PC-9 (cell line): Measurements from ENCODE around the gene PSMC3IP. TPM values are rescaled to one million over a fixed set of nuclear protein-coding genes. Genes with fewer than 3 reads are reported as not detected.

ENCODE experiments used
- BruUV-seq: library from RNA; stranded (reverse); fragments of 400-500 nt; replicated peaks from 2 replicates; lab custom pipeline; 2021; lab: Mats Ljungman, UMichigan
- CTCF ChIA-PET: fragments of 300-600 bp; sonication (Branson Sonifier 250); formaldehyde crosslinking; loops from one replicate; lab custom pipeline; 2022; ENCODE audit warnings: antibody characterized with exemption; lab: Charles Lee
- POLR2A ChIA-PET: fragments of 300-600 bp; sonication (Branson Sonifier 250); formaldehyde crosslinking; loops from one replicate; lab custom pipeline; 2022; ENCODE audit warnings: antibody characterized with exemption; ENCODE audit not compliant: unreplicated experiment; lab: Charles Lee
- DNase-seq, 2 experiments: peaks; one replicate each; pipeline versions ENCODE4 v3.0.0 to v3.0.0-alpha.2; 2015 to 2022; ENCODE audit warnings: mixed read lengths in 1 of 2
- H2AFZ ChIP-seq: fragments of 200-600 bp; sonication (generic); 2 replicates; pipeline ENCODE4 v1.8.1; 2017; ENCODE audit warnings: antibody characterized with exemption
- H3F3A ChIP-seq: fragments of 200-600 bp; sonication (generic); 2 replicates; pipeline ENCODE4 v1.8.1; 2017; ENCODE audit warnings: antibody characterized with exemption, mild to moderate bottlenecking, low read depth; ENCODE audit not compliant: insufficient read depth
- H3K27ac ChIP-seq: fragments of 200-600 bp; sonication (generic); 2 replicates; pipeline ENCODE4 v1.6.1; 2016; ENCODE audit warnings: mixed run types
- H3K27me3 ChIP-seq: fragments of 200-600 bp; sonication (generic); 2 replicates; pipeline ENCODE4 v1.6.1; 2016; ENCODE audit warnings: low read depth, mixed run types; ENCODE audit not compliant: insufficient read depth
- H3K36me3 ChIP-seq: fragments of 200-600 bp; sonication (generic); 2 replicates; pipeline ENCODE4 v1.6.1; 2016; ENCODE audit warnings: low read depth, mixed run types
- H3K4me1 ChIP-seq: fragments of 200-600 bp; sonication (generic); replicated peaks from 2 replicates; pipeline ENCODE4 v1.6.1; 2016; ENCODE audit warnings: mixed run types; ENCODE audit not compliant: insufficient read depth
- H3K4me2 ChIP-seq: fragments of 200-600 bp; sonication (generic); 2 replicates; pipeline ENCODE4 v1.6.1; 2017; ENCODE audit warnings: mixed run types
- H3K4me3 ChIP-seq: fragments of 200-600 bp; sonication (generic); 2 replicates; pipeline ENCODE4 v1.6.1; 2016; ENCODE audit warnings: mixed run types
- H3K79me2 ChIP-seq: fragments of 200-600 bp; sonication (generic); 2 replicates; pipeline ENCODE4 v1.6.1; 2017; ENCODE audit warnings: low read depth, mixed run types
- H3K9me2 ChIP-seq: fragments of 200-600 bp; sonication (generic); 2 replicates; pipeline ENCODE4 v1.8.1; 2017; ENCODE audit warnings: mild to moderate bottlenecking; ENCODE audit not compliant: insufficient read depth
- H3K9me3 ChIP-seq: fragments of 200-600 bp; sonication (generic); 2 replicates; pipeline ENCODE4 v1.8.1; 2016; ENCODE audit warnings: low read depth; ENCODE audit not compliant: insufficient read depth
- H4K20me1 ChIP-seq: fragments of 200-600 bp; sonication (generic); 2 replicates; pipeline ENCODE4 v1.8.1; 2017; ENCODE audit not compliant: insufficient read depth
- CTCF ChIP-seq: fragments of 200-600 bp; sonication (generic); conservative IDR thresholded peaks from 2 replicates; pipeline ENCODE4 v1.6.1; 2017; ENCODE audit warnings: mixed run types, antibody characterized with exemption, mild to moderate bottlenecking, moderate library complexity
- EZH2 ChIP-seq: fragments of 200-600 bp; sonication (generic); IDR thresholded peaks from 2 replicates; pipeline ENCODE4 v1.8.0; 2017; ENCODE audit warnings: antibody characterized with exemption, low read depth
- intact Hi-C: fragments of 100-400 bp; cut with micrococcal nuclease; formaldehyde crosslinking; loops from one replicate; pipeline ENCODE4 v1.10.0; 2022; ENCODE audit not compliant: unreplicated experiment
- total RNA-seq: library from RNA; stranded (reverse); gene quantifications from 2 replicates; pipeline ENCODE4 v1.2.3, GENCODE V29; 2021

PSMC3IP gene
- total RNA-seq, 1 experiment from 2014 or later = 13.4 TPM

GRCh38 chr17:42544874-42545283, 32.6 kb downstream of the PSMC3IP start:
- H3K27me3 ChIP-seq = no peaks in the 10 kb centered on the region
- H3K79me2 ChIP-seq = no peaks in the 10 kb centered on the region
- H3K9me2 ChIP-seq = no peaks in the 10 kb centered on the region
- DNase-seq = no peak
- H3F3A ChIP-seq = peaks cover 21% of the 10 kb centered on the region
- H3K27ac ChIP-seq = no peak overlapping the region
- POLR2A ChIA-PET = no interaction called here
- H4K20me1 ChIP-seq = no peaks in the 10 kb centered on the region
- H2AFZ ChIP-seq = no peak overlapping the region
- TF ChIP-seq EZH2 (no peak), CTCF (no peak)
- no peaks in the 10 kb centered on the region for H3K9me3 ChIP-seq
- CTCF ChIA-PET = no interaction called here
- H3K36me3 ChIP-seq = no peaks in the 10 kb centered on the region
- H3K4me3 ChIP-seq = no peak overlapping the region
- intact Hi-C loops = no loop called here
- no peak overlapping the region for H3K4me2 ChIP-seq
- H3K4me1 ChIP-seq = peaks cover 15% of the 10 kb centered on the region
- BruUV-seq = no TSS peak

DNA sequence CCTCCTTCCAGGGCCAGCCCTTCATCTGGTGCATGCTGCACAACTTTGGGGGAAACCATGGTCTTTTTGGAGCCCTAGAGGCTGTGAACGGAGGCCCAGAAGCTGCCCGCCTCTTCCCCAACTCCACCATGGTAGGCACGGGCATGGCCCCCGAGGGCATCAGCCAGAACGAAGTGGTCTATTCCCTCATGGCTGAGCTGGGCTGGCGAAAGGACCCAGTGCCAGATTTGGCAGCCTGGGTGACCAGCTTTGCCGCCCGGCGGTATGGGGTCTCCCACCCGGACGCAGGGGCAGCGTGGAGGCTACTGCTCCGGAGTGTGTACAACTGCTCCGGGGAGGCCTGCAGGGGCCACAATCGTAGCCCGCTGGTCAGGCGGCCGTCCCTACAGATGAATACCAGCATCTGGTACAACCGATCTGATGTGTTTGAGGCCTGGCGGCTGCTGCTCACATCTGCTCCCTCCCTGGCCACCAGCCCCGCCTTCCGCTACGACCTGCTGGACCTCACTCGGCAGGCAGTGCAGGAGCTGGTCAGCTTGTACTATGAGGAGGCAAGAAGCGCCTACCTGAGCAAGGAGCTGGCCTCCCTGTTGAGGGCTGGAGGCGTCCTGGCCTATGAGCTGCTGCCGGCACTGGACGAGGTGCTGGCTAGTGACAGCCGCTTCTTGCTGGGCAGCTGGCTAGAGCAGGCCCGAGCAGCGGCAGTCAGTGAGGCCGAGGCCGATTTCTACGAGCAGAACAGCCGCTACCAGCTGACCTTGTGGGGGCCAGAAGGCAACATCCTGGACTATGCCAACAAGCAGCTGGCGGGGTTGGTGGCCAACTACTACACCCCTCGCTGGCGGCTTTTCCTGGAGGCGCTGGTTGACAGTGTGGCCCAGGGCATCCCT, 34.1 kb downstream of the PSMC3IP start:
- no TSS peak for BruUV-seq

More for the DNA sequence above, 34.1 kb downstream of the PSMC3IP start:
- intact Hi-C loops = no loop called here
- Histone ChIP-seq H3K9me3 (no peaks in the 10 kb centered on the region), H3K79me2 (no peaks in the 10 kb centered on the region), H2AFZ (no peak overlapping the region), H3K9me2 (no peaks in the 10 kb centered on the region), H3K4me3 (no peak overlapping the region), H3K4me2 (no peak overlapping the region), H3F3A (peaks cover 18% of the 10 kb centered on the region), H3K36me3 (peaks cover 6% of the 10 kb centered on the region; the same call in 1 of the 2 replicates), H3K27me3 (no peaks in the 10 kb centered on the region), H3K27ac (no peak overlapping the region), H4K20me1 (no peaks in the 10 kb centered on the region), H3K4me1 (peaks cover 15% of the 10 kb centered on the region)
- no peak for TF ChIP-seq CTCF
- CTCF ChIA-PET = no interaction called here
- POLR2A ChIA-PET = no interaction called here
- DNase-seq = no peak
